Astrocyte (in vitro differentiated cells and primary cell): ENCODE results near the gene POM121L2. TPM values are rescaled to one million over a fixed set of nuclear protein-coding genes. Genes with fewer than 3 reads are reported as not detected.
A peak's percentile ranks its signal among the peaks of the same experiment; 100 is the strongest.

ENCODE experiments used
- DNase-seq: peaks from one replicate; pipeline ENCODE4 v3.0.0-alpha.2; 2010; ENCODE audit warnings: low read depth
- FAIRE-seq: peaks from 2 replicates; lab custom pipeline; 2011; peaks lifted over from hg19 to GRCh38; lab: Jason Lieb, UNC
- H2AFZ ChIP-seq: 2 replicates; pipeline ENCODE4 v1.6.0; 2012; ENCODE audit warnings: low read depth, low read length, inconsistent platforms
- H3K27ac ChIP-seq: 2 replicates; pipeline ENCODE4 v1.5.1; 2011; ENCODE audit warnings: low read depth, low read length, inconsistent platforms
- H3K27me3 ChIP-seq: 2 replicates; pipeline ENCODE4 v1.6.0; 2011; ENCODE audit warnings: low read length, inconsistent platforms; ENCODE audit not compliant: insufficient read depth
- H3K36me3 ChIP-seq: 2 replicates; pipeline ENCODE4 v1.5.1; 2011; ENCODE audit warnings: low read length, inconsistent platforms; ENCODE audit not compliant: insufficient read depth
- H3K4me1 ChIP-seq: 2 replicates; pipeline ENCODE4 v1.5.1; 2011; ENCODE audit warnings: low read length, inconsistent platforms; ENCODE audit not compliant: insufficient read depth
- H3K4me2 ChIP-seq: 2 replicates; pipeline ENCODE4 v1.6.0; 2012; ENCODE audit warnings: low read length, inconsistent platforms
- H3K4me3 ChIP-seq: 2 replicates; pipeline ENCODE4 v1.5.1; 2011; ENCODE audit warnings: low read depth, mild to moderate bottlenecking, low read length, inconsistent platforms; ENCODE audit not compliant: insufficient read depth
- H3K79me2 ChIP-seq: 2 replicates; pipeline ENCODE4 v1.6.0; 2012; ENCODE audit warnings: mild to moderate bottlenecking, low read length, inconsistent platforms; ENCODE audit not compliant: insufficient read depth
- H3K9ac ChIP-seq: 2 replicates; pipeline ENCODE4 v1.6.0; 2012; ENCODE audit warnings: mild to moderate bottlenecking, low read length, inconsistent platforms
- H3K9me3 ChIP-seq: 2 replicates; pipeline ENCODE4 v1.5.1; 2012; ENCODE audit warnings: low read depth, mild to moderate bottlenecking, low read length, inconsistent platforms; ENCODE audit not compliant: insufficient read depth
- H4K20me1 ChIP-seq: 2 replicates; pipeline ENCODE4 v1.6.0; 2012; ENCODE audit warnings: low read length, inconsistent platforms; ENCODE audit not compliant: insufficient read depth
- H3K27ac Mint-ChIP-seq: one replicate; pipeline ENCODE4 v1.8.0; 2021; ENCODE audit warnings: mild to moderate bottlenecking, mixed read lengths; ENCODE audit not compliant: unreplicated experiment
- H3K27me3 Mint-ChIP-seq: one replicate; pipeline ENCODE4 v1.8.0; 2021; ENCODE audit warnings: low read depth, mixed read lengths; ENCODE audit not compliant: unreplicated experiment
- H3K36me3 Mint-ChIP-seq: one replicate; pipeline ENCODE4 v1.8.0; 2021; ENCODE audit warnings: low read depth, mixed read lengths; ENCODE audit not compliant: unreplicated experiment
- H3K4me1 Mint-ChIP-seq: one replicate; pipeline ENCODE4 v1.8.0; 2021; ENCODE audit warnings: low read depth, mixed read lengths; ENCODE audit not compliant: unreplicated experiment
- H3K4me3 Mint-ChIP-seq: one replicate; pipeline ENCODE4 v1.8.0; 2021; ENCODE audit warnings: mild to moderate bottlenecking, moderate library complexity, mixed read lengths; ENCODE audit not compliant: unreplicated experiment
- H3K9me3 Mint-ChIP-seq: one replicate; pipeline ENCODE4 v1.8.0; 2021; ENCODE audit warnings: mild to moderate bottlenecking, mixed read lengths; ENCODE audit not compliant: unreplicated experiment
- EZH2 ChIP-seq: IDR thresholded peaks from 2 replicates; pipeline ENCODE4 v1.6.1; 2012; ENCODE audit warnings: mild to moderate bottlenecking, low read length, inconsistent platforms; ENCODE audit not compliant: insufficient read depth
- total RNA-seq: library from RNA; stranded (reverse); gene quantifications from 2 replicates; pipeline ENCODE4 v1.2.1, GENCODE V29; 2021
- TF ChIP-seq, protein P1 (sequence below): IDR thresholded peaks from 2 replicates; pipeline ENCODE4 v1.5.1; 2011; ENCODE audit warnings: low read depth, mild to moderate bottlenecking, inconsistent platforms, low read length, moderate library complexity; ENCODE audit not compliant: insufficient read depth

POM121L2 gene
- total RNA-seq, 1 donor from 2014 or later, result not detected

DNA sequence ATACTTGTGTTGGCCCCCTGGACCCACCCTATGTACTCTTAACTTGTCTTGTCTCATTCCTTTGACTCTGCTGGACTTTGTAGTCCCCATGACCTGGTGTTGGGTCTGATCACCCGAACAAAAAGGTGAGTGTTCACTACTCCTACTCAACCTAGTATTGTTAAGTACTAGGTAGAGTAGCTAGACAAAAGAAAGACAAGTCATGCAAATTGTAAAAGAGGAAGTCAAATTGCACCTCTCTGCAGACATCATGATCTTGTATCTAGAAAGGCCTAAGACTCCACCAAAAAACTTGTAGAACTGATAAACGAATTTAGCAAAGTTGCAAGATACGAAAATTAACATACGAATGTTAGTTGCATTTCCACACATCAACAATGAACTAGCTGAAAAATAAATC, 40.8 kb upstream of the POM121L2 start:
- Histone ChIP-seq H3K4me2 (no peak overlapping the region), H3K9me3 (peaks cover 5% of the 10 kb centered on the region), H4K20me1 (no peaks in the 10 kb centered on the region), H2AFZ (no peak overlapping the region), H3K27ac (no peak overlapping the region), H3K4me1 (no peaks in the 10 kb centered on the region), H3K79me2 (no peaks in the 10 kb centered on the region), H3K9ac (no peak overlapping the region), H3K4me3 (no peak overlapping the region), H3K36me3 (no peaks in the 10 kb centered on the region), H3K27me3 (no peaks in the 10 kb centered on the region)
- TF ChIP-seq, protein P1, sequence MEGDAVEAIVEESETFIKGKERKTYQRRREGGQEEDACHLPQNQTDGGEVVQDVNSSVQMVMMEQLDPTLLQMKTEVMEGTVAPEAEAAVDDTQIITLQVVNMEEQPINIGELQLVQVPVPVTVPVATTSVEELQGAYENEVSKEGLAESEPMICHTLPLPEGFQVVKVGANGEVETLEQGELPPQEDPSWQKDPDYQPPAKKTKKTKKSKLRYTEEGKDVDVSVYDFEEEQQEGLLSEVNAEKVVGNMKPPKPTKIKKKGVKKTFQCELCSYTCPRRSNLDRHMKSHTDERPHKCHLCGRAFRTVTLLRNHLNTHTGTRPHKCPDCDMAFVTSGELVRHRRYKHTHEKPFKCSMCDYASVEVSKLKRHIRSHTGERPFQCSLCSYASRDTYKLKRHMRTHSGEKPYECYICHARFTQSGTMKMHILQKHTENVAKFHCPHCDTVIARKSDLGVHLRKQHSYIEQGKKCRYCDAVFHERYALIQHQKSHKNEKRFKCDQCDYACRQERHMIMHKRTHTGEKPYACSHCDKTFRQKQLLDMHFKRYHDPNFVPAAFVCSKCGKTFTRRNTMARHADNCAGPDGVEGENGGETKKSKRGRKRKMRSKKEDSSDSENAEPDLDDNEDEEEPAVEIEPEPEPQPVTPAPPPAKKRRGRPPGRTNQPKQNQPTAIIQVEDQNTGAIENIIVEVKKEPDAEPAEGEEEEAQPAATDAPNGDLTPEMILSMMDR, result no peak
- no peak for TF ChIP-seq EZH2
- peaks cover 25% of the 10 kb centered on the region for H3K9me3 Mint-ChIP-seq
- H3K4me3 Mint-ChIP-seq, result no peak overlapping the region
- no peaks in the 10 kb centered on the region for H3K4me1 Mint-ChIP-seq
- DNase-seq, result no peak
- H3K27me3 Mint-ChIP-seq, result no peaks in the 10 kb centered on the region
- no peaks in the 10 kb centered on the region for H3K36me3 Mint-ChIP-seq
- H3K27ac Mint-ChIP-seq, result no peak overlapping the region
- no peak for FAIRE-seq

DNA sequence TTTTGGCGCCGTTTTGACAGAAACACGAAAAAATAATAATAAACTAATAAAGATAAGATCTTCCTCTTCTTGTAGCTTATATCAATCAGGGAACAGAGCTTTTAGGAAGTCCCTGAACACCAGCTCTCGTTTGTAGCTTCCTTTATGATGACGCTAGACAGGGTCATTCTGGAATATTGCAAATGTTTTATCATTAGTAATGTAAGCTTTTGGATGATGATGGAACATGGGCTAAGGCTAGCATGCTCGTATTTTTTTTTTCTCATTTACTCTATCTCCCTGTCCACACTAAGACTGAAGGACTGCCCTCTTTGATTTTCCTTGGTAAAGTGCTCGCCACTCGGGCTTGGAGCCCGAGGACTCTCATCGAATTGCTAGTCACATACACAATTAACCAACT, 22.1 kb upstream of the POM121L2 start:
- no peaks in the 10 kb centered on the region for H3K27me3 Mint-ChIP-seq
- H3K4me3 ChIP-seq, result no peak overlapping the region

GRCh38 chr6:27333642-27334040, 21.6 kb upstream of the POM121L2 start:
- no peak overlapping the region for H3K27ac Mint-ChIP-seq
- no peaks in the 10 kb centered on the region for H3K4me1 Mint-ChIP-seq
- Histone ChIP-seq H3K4me1 (no peaks in the 10 kb centered on the region), H3K27me3 (no peaks in the 10 kb centered on the region), H3K36me3 (no peaks in the 10 kb centered on the region), H3K9ac (no peak overlapping the region), H3K4me3 (peak overlapping the region; percentile 63), H4K20me1 (no peaks in the 10 kb centered on the region), H3K4me2 (peak overlapping the region; percentile 83), H3K27ac (no peak overlapping the region), H3K9me3 (no peaks in the 10 kb centered on the region), H2AFZ (no peak overlapping the region), H3K79me2 (no peaks in the 10 kb centered on the region)
- H3K4me3 Mint-ChIP-seq, result peak overlapping the region; percentile 87
- DNase-seq (no peak), FAIRE-seq (no peak)
- TF ChIP-seq, protein P1, result no peak
- TF ChIP-seq EZH2, result no peak
- H3K36me3 Mint-ChIP-seq, result no peaks in the 10 kb centered on the region
- no peaks in the 10 kb centered on the region for H3K9me3 Mint-ChIP-seq
- H3K27me3 Mint-ChIP-seq, result no peaks in the 10 kb centered on the region

More for the DNA sequence above, 22.1 kb upstream of the POM121L2 start:
- TF ChIP-seq EZH2, result no peak
- TF ChIP-seq, protein P1, result no peak
- H3K27ac ChIP-seq, result no peak overlapping the region
- H3K27me3 ChIP-seq, result no peaks in the 10 kb centered on the region
- H3K4me1 ChIP-seq, result no peaks in the 10 kb centered on the region
- Mint-ChIP-seq H3K4me1 (no peaks in the 10 kb centered on the region), H3K9me3 (no peaks in the 10 kb centered on the region), H3K4me3 (peak overlapping the region; percentile 28), H3K27ac (no peak overlapping the region), H3K36me3 (no peaks in the 10 kb centered on the region)
- H2AFZ ChIP-seq, result no peak overlapping the region
- no peak overlapping the region for H3K9ac ChIP-seq
- DNase-seq, result no peak
- H4K20me1 ChIP-seq, result no peaks in the 10 kb centered on the region
- H3K36me3 ChIP-seq, result no peaks in the 10 kb centered on the region
- no peak overlapping the region for H3K4me2 ChIP-seq
- no peaks in the 10 kb centered on the region for H3K79me2 ChIP-seq
- no peak for FAIRE-seq
- no peaks in the 10 kb centered on the region for H3K9me3 ChIP-seq
